Small intestine (tissue), 7 donors: ENCODE results near the gene RAB11FIP3. TPM values are rescaled to one million over a fixed set of nuclear protein-coding genes. Genes with fewer than 3 reads are reported as not detected.
A peak's percentile ranks its signal among the peaks of the same experiment; 100 is the strongest.

ENCODE experiments used
- DNase-seq, 2 donors: peaks; one replicate each; pipeline versions ENCODE4 v3.0.0 to v3.0.0-alpha.2; 2013
- FAIRE-seq: peaks from 2 replicates; lab custom pipeline; 2012; peaks lifted over from hg19 to GRCh38; lab: Jason Lieb, UNC
- H3K27ac ChIP-seq, 3 donors: one replicate each; pipeline ENCODE4 v1.5.1; 2013; ENCODE audit warnings: low read length in 2 of 3, mild to moderate bottlenecking in 2 of 3, control low read depth in 1 of 3, inconsistent platforms in 1 of 3, low read depth in 1 of 3, moderate library complexity in 1 of 3
- H3K27me3 ChIP-seq, 3 donors: one replicate each; pipeline ENCODE4 v1.6.1; 2013; ENCODE audit warnings: low read length in 3 of 3, inconsistent platforms in 1 of 3; ENCODE audit not compliant: control insufficient read depth in 3 of 3, insufficient read depth in 3 of 3
- H3K36me3 ChIP-seq, 3 donors: one replicate each; pipeline ENCODE4 v1.6.1; 2013; ENCODE audit warnings: low read length in 3 of 3, inconsistent platforms in 1 of 3, low read depth in 1 of 3, mild to moderate bottlenecking in 1 of 3, moderate library complexity in 1 of 3; ENCODE audit not compliant: control insufficient read depth in 3 of 3, insufficient read depth in 2 of 3
- H3K4me1 ChIP-seq, 3 donors: one replicate each; pipeline ENCODE4 v1.6.1; 2013; ENCODE audit warnings: low read length in 2 of 3, inconsistent platforms in 1 of 3, low read depth in 1 of 3, mild to moderate bottlenecking in 1 of 3, moderate library complexity in 1 of 3; ENCODE audit not compliant: control insufficient read depth in 3 of 3, insufficient read depth in 2 of 3
- H3K4me3 ChIP-seq, 3 donors: one replicate each; pipeline ENCODE4 v1.5.1; 2013; ENCODE audit warnings: low read length in 3 of 3, control low read depth in 1 of 3, inconsistent platforms in 1 of 3, low read depth in 1 of 3, mild to moderate bottlenecking in 1 of 3, moderate library complexity in 1 of 3
- H3K9me3 ChIP-seq, 2 donors: one replicate each; pipeline ENCODE4 v1.6.1; 2013; ENCODE audit warnings: low read depth in 1 of 2, low read length in 1 of 2; ENCODE audit not compliant: control insufficient read depth in 2 of 2, insufficient read depth in 1 of 2
- WGBS, 3 donors: extraction: QIAGEN DNeasy Blood & Tissue Kit; methylation state at CpG; one replicate each; pipeline ENCODE4 v1.1.7; 2013; 5-methylcytosine and 5-hydroxymethylcytosine counted together
- polyA plus RNA-seq, 4 donors: library from polyadenylated mRNA; stranded (reverse) in 3 of 4; unstranded in 1 of 4; fragments of 200-250 nt in 3 of 4; fragments of 120-200 nt in 1 of 4; gene quantifications; one replicate each; pipeline versions ENCODE4 v1.2.1 to v1.2.3, GENCODE V29; 2013
- donor health status: healthy with polysubstance abuse.
- donor health status: control.
- donor health status: control.
- donor health status: Bipolar disorder and iron deficiency.
- donor health status: healthy.

The RAB11FIP3 gene
- polyA plus RNA-seq, 4 donors: 25.4 to 111 (median 37.2) TPM

GRCh38 chr16:551210-551609 lies 125.8 kb downstream of the RAB11FIP3 start:
- no peaks in the 10 kb centered on the region for H3K27me3 ChIP-seq
- 97 to 98% (median 97%) methylated on average over 21 to 28 of the region's 28 CpGs for WGBS, 3 donors
- FAIRE-seq (no peak), DNase-seq (no peak)
- H3K9me3 ChIP-seq: no peaks in the 10 kb centered on the region
- H3K27ac ChIP-seq: no peak overlapping the region
- peaks cover 16 to 88% (median 28%) of the 10 kb centered on the region in 3 donors for H3K36me3 ChIP-seq
- no peaks in the 10 kb centered on the region for H3K4me1 ChIP-seq
- no peak overlapping the region for H3K4me3 ChIP-seq

DNA sequence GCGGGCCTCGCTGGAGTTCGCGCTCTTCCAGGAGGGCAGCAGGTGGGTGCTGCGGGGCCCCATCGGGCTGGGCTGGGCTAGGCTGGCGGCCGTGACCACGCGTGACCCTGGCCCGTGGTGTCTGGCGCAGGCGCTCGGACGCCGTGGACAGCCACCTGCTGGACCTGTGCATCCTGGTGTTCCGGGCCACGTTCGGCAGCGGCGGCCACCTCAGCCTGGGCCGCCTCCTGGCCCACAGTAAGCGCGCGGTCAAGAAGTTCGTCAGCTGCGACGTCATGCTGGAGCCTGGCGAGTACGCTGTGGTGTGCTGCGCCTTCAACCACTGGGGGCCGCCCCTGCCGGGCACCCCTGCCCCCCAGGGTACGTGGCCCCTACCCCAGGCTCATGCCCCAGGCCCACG lies 126.7 kb downstream of the RAB11FIP3 start:
- Histone ChIP-seq H3K4me1 (no peaks in the 10 kb centered on the region), H3K36me3 (peaks cover 16 to 78% (median 28%) of the 10 kb centered on the region in 3 donors), H3K27ac (no peak overlapping the region), H3K4me3 (no peak overlapping the region), H3K9me3 (no peaks in the 10 kb centered on the region), H3K27me3 (no peaks in the 10 kb centered on the region)
- no peak for FAIRE-seq
- 97 to 98% (median 97%) methylated on average over 29 to 35 of the region's 35 CpGs for WGBS, 3 donors
- DNase-seq: no peak

DNA sequence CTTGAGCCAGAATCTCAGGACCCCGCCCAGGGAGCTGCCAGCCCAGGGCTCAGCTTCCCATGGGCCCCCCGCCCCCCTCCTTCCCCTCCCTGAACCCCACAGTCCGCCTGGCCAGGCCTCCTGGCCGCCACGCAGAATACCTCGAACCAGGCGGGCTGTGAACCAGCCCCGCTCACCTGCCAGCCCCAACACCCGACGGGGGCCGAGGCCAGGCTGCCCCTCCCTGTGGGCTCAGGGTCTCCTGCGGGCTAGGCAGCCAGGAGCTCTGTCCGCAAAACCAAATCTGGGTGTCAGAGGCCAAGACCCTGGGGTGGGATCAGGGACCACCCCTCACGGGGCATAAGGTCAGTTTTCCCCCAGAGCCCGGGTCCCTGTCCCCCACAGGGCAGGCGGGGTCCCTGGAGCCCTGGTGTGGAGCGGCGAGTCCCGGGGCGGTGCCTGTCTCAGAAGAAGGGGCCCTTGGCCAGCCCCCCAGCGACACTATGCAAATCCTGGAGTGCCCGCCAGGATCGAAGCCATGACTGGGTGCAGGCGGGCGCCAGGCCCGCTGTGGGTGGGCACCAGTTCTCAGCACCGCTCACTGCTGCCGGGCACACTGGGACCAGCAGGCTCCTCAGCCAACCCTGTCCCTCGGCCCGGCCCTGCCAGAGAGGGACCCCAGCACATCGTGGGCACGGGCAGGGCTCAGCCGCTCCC lies 128.3 kb downstream of the RAB11FIP3 start:
- peaks cover 12 to 63% (median 24%) of the 10 kb centered on the region in 3 donors for H3K36me3 ChIP-seq

GRCh38 chr16:554297-554621 lies 128.8 kb downstream of the RAB11FIP3 start:
- 71 to 85% (median 78%) methylated on average over 11 of the region's 11 CpGs for WGBS, 3 donors
- no peak overlapping the region for H3K4me3 ChIP-seq
- H3K27ac ChIP-seq: no peak overlapping the region
- H3K27me3 ChIP-seq: peaks cover 2 to 17% (median 8%) of the 10 kb centered on the region in 3 donors
- FAIRE-seq: no peak
- H3K36me3 ChIP-seq: peaks cover 12 to 58% (median 24%) of the 10 kb centered on the region in 3 donors
- DNase-seq: no peak
- peaks cover 0 to 7% (median 0%) of the 10 kb centered on the region in 3 donors for H3K4me1 ChIP-seq
- no peaks in the 10 kb centered on the region for H3K9me3 ChIP-seq

More for the DNA sequence above, 128.3 kb downstream of the RAB11FIP3 start:
- H3K27me3 ChIP-seq: peaks cover 0 to 12% (median 5%) of the 10 kb centered on the region in 3 donors
- no peak overlapping the region for H3K27ac ChIP-seq
- 92 to 95% (median 93%) methylated on average over 27 to 33 of the region's 33 CpGs for WGBS, 3 donors
- FAIRE-seq (no peak), DNase-seq (no peak)
- no peak overlapping the region for H3K4me3 ChIP-seq
- H3K4me1 ChIP-seq: peaks cover 0 to 1% (median 0%) of the 10 kb centered on the region in 3 donors
- no peaks in the 10 kb centered on the region for H3K9me3 ChIP-seq

GRCh38 chr16:554640-555365 lies 129.4 kb downstream of the RAB11FIP3 start:
- Histone ChIP-seq H3K4me3 (no peak overlapping the region), H3K27ac (no peak overlapping the region), H3K27me3 (peaks cover 2 to 23% (median 8%) of the 10 kb centered on the region in 3 donors), H3K4me1 (peaks cover 0 to 10% (median 0%) of the 10 kb centered on the region in 3 donors), H3K9me3 (no peaks in the 10 kb centered on the region), H3K36me3 (peaks cover 12 to 53% (median 19%) of the 10 kb centered on the region in 3 donors)
- 34 to 72% (median 48%) methylated on average over 52 to 54 of the region's 54 CpGs for whole genome bisulfite sequencing, 3 donors
- DNase-seq: peak in 1 of 2 donors; percentile 68
- no peak for FAIRE-seq

GRCh38 chr16:555528-556473 lies 130.4 kb downstream of the RAB11FIP3 start:
- Histone ChIP-seq H3K27me3 (peaks cover 3 to 25% (median 10%) of the 10 kb centered on the region in 3 donors), H3K27ac (no peak overlapping the region), H3K4me3 (no peak overlapping the region), H3K4me1 (peaks cover 0 to 10% (median 0%) of the 10 kb centered on the region in 3 donors), H3K36me3 (peaks cover 12 to 43% (median 19%) of the 10 kb centered on the region in 3 donors), H3K9me3 (no peaks in the 10 kb centered on the region)
- DNase-seq (no peak), FAIRE-seq (no peak)
- 66 to 81% (median 77%) methylated on average over 27 to 32 of the region's 32 CpGs for WGBS, 3 donors

DNA sequence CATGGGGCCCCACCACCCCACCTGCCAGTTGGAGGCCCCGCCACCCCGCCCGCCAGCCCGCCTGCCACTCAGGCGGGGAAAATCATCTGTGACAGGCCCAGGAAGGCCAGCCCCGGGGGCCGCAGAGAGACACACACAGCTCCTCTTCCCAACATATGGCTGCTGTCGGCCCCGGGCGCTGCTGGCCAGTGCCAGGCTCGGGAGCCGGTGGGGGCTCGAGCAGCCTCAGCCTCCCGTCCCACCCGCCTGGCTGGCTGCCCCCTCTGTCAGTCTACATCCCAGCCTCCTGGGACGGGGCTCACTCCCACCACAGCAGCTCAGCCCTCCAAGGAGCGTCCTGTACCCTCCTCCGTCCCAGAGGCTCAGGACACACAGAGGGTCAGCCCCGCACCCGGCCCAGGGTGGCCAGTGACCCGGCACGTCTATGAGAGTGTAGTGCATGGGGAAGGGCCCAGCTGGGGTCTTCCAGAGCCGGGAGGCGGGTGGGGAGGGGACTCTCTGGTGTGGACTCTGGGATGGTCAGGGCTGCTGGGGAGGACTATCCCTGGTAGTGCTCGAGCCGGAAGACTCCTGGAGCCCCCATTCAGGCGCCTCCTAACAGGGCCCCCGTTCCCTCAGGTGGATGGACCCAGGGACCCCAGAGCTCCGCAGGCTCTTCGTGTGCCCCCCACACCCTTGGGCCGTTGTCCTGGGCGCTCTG lies 131.2 kb downstream of the RAB11FIP3 start:
- FAIRE-seq (no peak), DNase-seq (no peak)
- no peak overlapping the region for H3K4me3 ChIP-seq
- 83 to 87% (median 86%) methylated on average over 21 to 32 of the region's 32 CpGs for WGBS, 3 donors
- H3K27ac ChIP-seq: no peak overlapping the region
- no peaks in the 10 kb centered on the region for H3K9me3 ChIP-seq
- peaks cover 0 to 10% (median 0%) of the 10 kb centered on the region in 3 donors for H3K4me1 ChIP-seq
- H3K36me3 ChIP-seq: peaks cover 8 to 34% (median 16%) of the 10 kb centered on the region in 3 donors
- H3K27me3 ChIP-seq: peaks cover 10 to 33% (median 13%) of the 10 kb centered on the region in 3 donors
